ENCODE data around the gene SYT6. TPM values are rescaled to one million over a fixed set of nuclear protein-coding genes. Genes with fewer than 3 reads are reported as not detected.
"Not testable (repeated sequence)": the region's sequence is repeated elsewhere in the genome, so short reads cannot be mapped to it uniquely, and the experiment has no call there.

The SYT6 gene
- total RNA-seq, 1 experiment from 2014 or later = not detected

GRCh38 chr1:114072246-114072645 lies 81.4 kb downstream of the SYT6 start:
- H3K79me2 ChIP-seq (ENCODE audit: insufficient read depth, low read length) = no peaks in the 10 kb centered on the region
- no peak for ATAC-seq

GRCh38 chr1:114069762-114070161 lies 83.9 kb downstream of the SYT6 start:
- DNase-seq (ENCODE audit: low read depth, low spot score); H3K27ac ChIP-seq (ENCODE audit: low read depth, low read length); H3K9me2 ChIP-seq (ENCODE audit: insufficient read depth); H3K36me3 ChIP-seq (ENCODE audit: control insufficient read depth in 1 of 2, insufficient read depth in 2 of 2, low read length in 2 of 2); ATAC-seq; H3K27me3 ChIP-seq (ENCODE audit: insufficient read depth, low read length); CTCF ChIA-PET; POLR2A ChIA-PET; H3K9ac ChIP-seq (ENCODE audit: low read length); H2AFZ ChIP-seq (ENCODE audit: low read depth, low read length, poor library complexity, severe bottlenecking); H4K20me1 ChIP-seq (ENCODE audit: insufficient read depth); H3K4me1 ChIP-seq (ENCODE audit: control insufficient read depth in 1 of 2, insufficient read depth in 2 of 2, low read length in 2 of 2); H3K4me3 ChIP-seq (replicated peaks in 1 of 2; ENCODE audit: low read depth in 1 of 2, low read length in 2 of 2); H3K79me2 ChIP-seq (ENCODE audit: insufficient read depth, low read length); intact Hi-C loops (cut with micrococcal nuclease); BruUV-seq (replicated peaks); RAD21 ChIA-PET (ENCODE audit: low non-redundant PET in 1 of 2, low total read pairs in 2 of 2, uncharacterized antibody in 2 of 2, unreplicated experiment in 2 of 2); H3K4me2 ChIP-seq (ENCODE audit: low read length): not testable (repeated sequence)
- peaks cover 11 to 12% of the 10 kb centered on the region in 2 experiments; a peak in 2 of 4 replicates for H3K9me3 ChIP-seq (ENCODE audit: control insufficient read depth in 1 of 2, insufficient read depth in 1 of 2, low read depth in 1 of 2, low read length in 2 of 2)

More at GRCh38 chr1:114072246-114072645, 81.4 kb downstream of the SYT6 start:
- Histone ChIP-seq H3K36me3 (ENCODE audit: control insufficient read depth in 1 of 2, insufficient read depth in 2 of 2, low read length in 2 of 2) (no peaks in the 10 kb centered on the region), H3K9ac (ENCODE audit: low read length) (no peak overlapping the region), H3K4me3 (replicated peaks in 1 of 2; ENCODE audit: low read depth in 1 of 2, low read length in 2 of 2) (no peak overlapping the region), H4K20me1 (ENCODE audit: insufficient read depth) (no peaks in the 10 kb centered on the region), H3K9me2 (ENCODE audit: insufficient read depth) (no peaks in the 10 kb centered on the region), H3K4me1 (ENCODE audit: control insufficient read depth in 1 of 2, insufficient read depth in 2 of 2, low read length in 2 of 2) (no peaks in the 10 kb centered on the region), H3K9me3 (ENCODE audit: control insufficient read depth in 1 of 2, insufficient read depth in 1 of 2, low read depth in 1 of 2, low read length in 2 of 2) (peaks cover 11 to 12% of the 10 kb centered on the region in 2 experiments; a peak in 2 of 4 replicates), H3K4me2 (ENCODE audit: low read length) (no peak overlapping the region), H2AFZ (ENCODE audit: low read depth, low read length, poor library complexity, severe bottlenecking) (no peak overlapping the region), H3K27me3 (ENCODE audit: insufficient read depth, low read length) (no peaks in the 10 kb centered on the region), H3K27ac (ENCODE audit: low read depth, low read length) (no peak overlapping the region)
- BruUV-seq (replicated peaks) = no TSS peak
- no peak for DNase-seq (ENCODE audit: low read depth, low spot score)
- ChIA-PET POLR2A (no interaction called here), RAD21 (ENCODE audit: low non-redundant PET in 1 of 2, low total read pairs in 2 of 2, uncharacterized antibody in 2 of 2, unreplicated experiment in 2 of 2) (no interaction called here), CTCF (no interaction called here)
- TF ChIP-seq FOSL1 (IDR thresholded peaks at IDR 0.05; ENCODE audit: low read depth) (no peak), ELF1 (IDR thresholded peaks at IDR 0.05; ENCODE audit: borderline replicate concordance, low read depth) (no peak), ZFX (IDR thresholded peaks at IDR 0.05) (no peak), SP1 (IDR thresholded peaks at IDR 0.05; ENCODE audit: low read depth) (no peak), CEBPB (IDR thresholded peaks at IDR 0.05; ENCODE audit: low read depth) (no peak), CBX3 (IDR thresholded peaks at IDR 0.05; ENCODE audit: low read depth) (no peak)
- TF ChIP-seq, protein P1, sequence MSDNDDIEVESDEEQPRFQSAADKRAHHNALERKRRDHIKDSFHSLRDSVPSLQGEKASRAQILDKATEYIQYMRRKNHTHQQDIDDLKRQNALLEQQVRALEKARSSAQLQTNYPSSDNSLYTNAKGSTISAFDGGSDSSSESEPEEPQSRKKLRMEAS (IDR thresholded peaks at IDR 0.05) = no peak
- TF ChIP-seq, protein P2, sequence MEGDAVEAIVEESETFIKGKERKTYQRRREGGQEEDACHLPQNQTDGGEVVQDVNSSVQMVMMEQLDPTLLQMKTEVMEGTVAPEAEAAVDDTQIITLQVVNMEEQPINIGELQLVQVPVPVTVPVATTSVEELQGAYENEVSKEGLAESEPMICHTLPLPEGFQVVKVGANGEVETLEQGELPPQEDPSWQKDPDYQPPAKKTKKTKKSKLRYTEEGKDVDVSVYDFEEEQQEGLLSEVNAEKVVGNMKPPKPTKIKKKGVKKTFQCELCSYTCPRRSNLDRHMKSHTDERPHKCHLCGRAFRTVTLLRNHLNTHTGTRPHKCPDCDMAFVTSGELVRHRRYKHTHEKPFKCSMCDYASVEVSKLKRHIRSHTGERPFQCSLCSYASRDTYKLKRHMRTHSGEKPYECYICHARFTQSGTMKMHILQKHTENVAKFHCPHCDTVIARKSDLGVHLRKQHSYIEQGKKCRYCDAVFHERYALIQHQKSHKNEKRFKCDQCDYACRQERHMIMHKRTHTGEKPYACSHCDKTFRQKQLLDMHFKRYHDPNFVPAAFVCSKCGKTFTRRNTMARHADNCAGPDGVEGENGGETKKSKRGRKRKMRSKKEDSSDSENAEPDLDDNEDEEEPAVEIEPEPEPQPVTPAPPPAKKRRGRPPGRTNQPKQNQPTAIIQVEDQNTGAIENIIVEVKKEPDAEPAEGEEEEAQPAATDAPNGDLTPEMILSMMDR (IDR thresholded peaks at IDR 0.05 in 2 of 3, conservative IDR thresholded peaks at IDR 0.05 in 1 of 3; ENCODE audit: borderline replicate concordance in 1 of 3, insufficient read depth in 1 of 3, low read depth in 2 of 3, low read length in 2 of 3) = no peak
- intact Hi-C loops (cut with micrococcal nuclease) = no loop called here

DNA sequence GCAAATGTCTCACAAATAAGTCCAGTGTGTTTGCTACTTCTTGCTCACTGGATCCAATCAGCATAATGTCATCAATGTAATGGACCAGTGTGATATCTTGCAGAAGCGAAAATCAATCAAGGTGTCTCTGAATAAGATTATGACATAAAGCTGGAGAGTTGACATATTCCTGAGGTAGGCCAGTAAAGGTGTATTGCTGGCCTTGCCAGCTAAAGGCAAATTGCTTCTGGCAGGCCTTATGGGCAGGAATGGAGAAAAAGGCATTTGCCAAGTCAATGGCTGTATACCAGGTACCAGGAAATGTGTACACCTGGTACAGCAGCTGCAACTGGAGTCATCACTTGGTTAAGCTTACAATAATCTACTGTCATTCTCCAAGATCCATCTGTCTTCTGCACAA lies 85.0 kb downstream of the SYT6 start:
- H3K4me3 ChIP-seq (replicated peaks in 1 of 2; ENCODE audit: low read depth in 1 of 2, low read length in 2 of 2); POLR2A ChIA-PET; H3K9ac ChIP-seq (ENCODE audit: low read length); H3K36me3 ChIP-seq (ENCODE audit: control insufficient read depth in 1 of 2, insufficient read depth in 2 of 2, low read length in 2 of 2); H4K20me1 ChIP-seq (ENCODE audit: insufficient read depth); H3K4me2 ChIP-seq (ENCODE audit: low read length); ATAC-seq; H3K27me3 ChIP-seq (ENCODE audit: insufficient read depth, low read length); H3K79me2 ChIP-seq (ENCODE audit: insufficient read depth, low read length); RAD21 ChIA-PET (ENCODE audit: low non-redundant PET in 1 of 2, low total read pairs in 2 of 2, uncharacterized antibody in 2 of 2, unreplicated experiment in 2 of 2); H3K9me2 ChIP-seq (ENCODE audit: insufficient read depth); H3K27ac ChIP-seq (ENCODE audit: low read depth, low read length); H3K4me1 ChIP-seq (ENCODE audit: control insufficient read depth in 1 of 2, insufficient read depth in 2 of 2, low read length in 2 of 2); CTCF ChIA-PET; intact Hi-C loops (cut with micrococcal nuclease); H2AFZ ChIP-seq (ENCODE audit: low read depth, low read length, poor library complexity, severe bottlenecking); DNase-seq (ENCODE audit: low read depth, low spot score); BruUV-seq (replicated peaks): not testable (repeated sequence)
- H3K9me3 ChIP-seq (ENCODE audit: control insufficient read depth in 1 of 2, insufficient read depth in 1 of 2, low read depth in 1 of 2, low read length in 2 of 2) = peaks cover 11 to 12% of the 10 kb centered on the region in 2 experiments; a peak in 2 of 4 replicates
